ENCODE measurements around the gene RASSF8.

DNA sequence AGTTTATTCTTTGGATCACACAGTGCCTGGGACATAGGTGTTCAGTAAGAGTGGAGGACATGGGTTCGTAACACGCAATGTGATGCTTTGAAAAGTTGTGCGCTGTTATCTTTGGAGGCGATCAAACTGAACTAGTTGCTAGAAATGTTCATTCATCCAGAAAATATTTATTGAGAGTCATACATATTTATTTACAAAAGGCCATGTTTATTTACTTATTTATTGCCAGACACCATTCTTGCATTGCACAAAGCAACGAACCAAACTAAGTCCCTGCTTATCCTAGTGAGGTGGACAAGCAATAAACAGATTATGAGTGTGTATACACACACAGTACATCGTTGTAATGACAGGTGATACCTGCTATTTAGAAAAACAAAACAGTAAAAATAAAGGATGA is 153.8 kb downstream of the RASSF8 start:
- TF ChIP-seq, protein P1, sequence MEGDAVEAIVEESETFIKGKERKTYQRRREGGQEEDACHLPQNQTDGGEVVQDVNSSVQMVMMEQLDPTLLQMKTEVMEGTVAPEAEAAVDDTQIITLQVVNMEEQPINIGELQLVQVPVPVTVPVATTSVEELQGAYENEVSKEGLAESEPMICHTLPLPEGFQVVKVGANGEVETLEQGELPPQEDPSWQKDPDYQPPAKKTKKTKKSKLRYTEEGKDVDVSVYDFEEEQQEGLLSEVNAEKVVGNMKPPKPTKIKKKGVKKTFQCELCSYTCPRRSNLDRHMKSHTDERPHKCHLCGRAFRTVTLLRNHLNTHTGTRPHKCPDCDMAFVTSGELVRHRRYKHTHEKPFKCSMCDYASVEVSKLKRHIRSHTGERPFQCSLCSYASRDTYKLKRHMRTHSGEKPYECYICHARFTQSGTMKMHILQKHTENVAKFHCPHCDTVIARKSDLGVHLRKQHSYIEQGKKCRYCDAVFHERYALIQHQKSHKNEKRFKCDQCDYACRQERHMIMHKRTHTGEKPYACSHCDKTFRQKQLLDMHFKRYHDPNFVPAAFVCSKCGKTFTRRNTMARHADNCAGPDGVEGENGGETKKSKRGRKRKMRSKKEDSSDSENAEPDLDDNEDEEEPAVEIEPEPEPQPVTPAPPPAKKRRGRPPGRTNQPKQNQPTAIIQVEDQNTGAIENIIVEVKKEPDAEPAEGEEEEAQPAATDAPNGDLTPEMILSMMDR (IDR thresholded peaks at IDR 0.05; ENCODE audit: low read depth, low read length) = no peak
- no peak for TF ChIP-seq EZH2phosphoT487 (IDR thresholded peaks at IDR 0.05; ENCODE audit: low read depth)
